Cardiac muscle cell (in vitro differentiated cells and primary cell): ENCODE data around the gene FAM53B. TPM values are rescaled to one million over a fixed set of nuclear protein-coding genes. Genes with fewer than 3 reads are reported as not detected.

Experiments
- DNase-seq, 2 donors: peaks; one replicate each; pipeline versions ENCODE4 v3.0.0 to v3.0.0-alpha.2; 2010 to 2017; ENCODE audit warnings: low read depth in 1 of 2, low spot score in 1 of 2
- H3K27ac ChIP-seq: fragments of 200-600 bp; sonication (generic); 2 replicates; pipeline ENCODE4 v1.5.1; 2016
- H3K27me3 ChIP-seq: fragments of 200-600 bp; sonication (generic); 2 replicates; pipeline ENCODE4 v1.6.0; 2016; ENCODE audit warnings: control low read depth
- H3K36me3 ChIP-seq: fragments of 200-600 bp; sonication (generic); 2 replicates; pipeline ENCODE4 v1.5.1; 2016; ENCODE audit warnings: control low read depth
- H3K4me1 ChIP-seq: fragments of 200-600 bp; sonication (generic); 2 replicates; pipeline ENCODE4 v1.8.1; 2017; ENCODE audit warnings: low read depth, mild to moderate bottlenecking, mixed run types
- H3K4me3 ChIP-seq: fragments of 200-600 bp; sonication (generic); 2 replicates; pipeline ENCODE4 v1.5.1; 2016; ENCODE audit warnings: mild to moderate bottlenecking
- H3K9me3 ChIP-seq: fragments of 200-600 bp; sonication (generic); 2 replicates; pipeline ENCODE4 v1.5.1; 2017; ENCODE audit warnings: low read depth, mild to moderate bottlenecking, control low read depth
- CTCF ChIP-seq: IDR thresholded peaks from 2 replicates; pipeline ENCODE4 v1.5.1; 2012; ENCODE audit warnings: low read depth, mild to moderate bottlenecking, low read length
- polyA plus RNA-seq: library from polyadenylated mRNA; unstranded; fragments of >200 nt; fragmentation: Nextera tagmentation; extraction: Ambion mirVana; gene quantifications from 2 replicates; pipeline ENCODE4 v1.2.1, GENCODE V29; 2016
- total RNA-seq: library from RNA; depleted of rRNA; stranded (reverse); fragments of >200 nt; gene quantifications from 2 replicates; pipeline ENCODE4 v1.2.3, GENCODE V29; 2016

Gene FAM53B
- total and polyA plus RNA-seq, 2 experiments from 2014 or later: 10.2 to 34.8 TPM

- TF ChIP-seq CTCF: no peak
- Histone ChIP-seq H3K4me1 (peaks cover 23% of the 10 kb centered on the region), H3K27ac (no peak overlapping the region), H3K9me3 (no peaks in the 10 kb centered on the region), H3K27me3 (no peaks in the 10 kb centered on the region), H3K36me3 (no peaks in the 10 kb centered on the region), H3K4me3 (no peak overlapping the region)
- no peak for DNase-seq
These were observed 98.6 kb downstream of the FAM53B start for GRCh38 chr10:124645467-124646095.

GRCh38 chr10:124644771-124645415 is 99.3 kb downstream of the FAM53B start:
- Histone ChIP-seq H3K36me3 (no peaks in the 10 kb centered on the region), H3K27me3 (no peaks in the 10 kb centered on the region), H3K9me3 (no peaks in the 10 kb centered on the region), H3K27ac (no peak overlapping the region), H3K4me3 (no peak overlapping the region), H3K4me1 (peaks cover 23% of the 10 kb centered on the region)
- TF ChIP-seq CTCF: no peak
- DNase-seq: no peak

- no peak for DNase-seq
- Histone ChIP-seq H3K27me3 (no peaks in the 10 kb centered on the region), H3K4me1 (peaks cover 23% of the 10 kb centered on the region)
These were observed 99.9 kb downstream of the FAM53B start for GRCh38 chr10:124644236-124644635.

GRCh38 chr10:124643330-124644009 is 100.7 kb downstream of the FAM53B start:
- TF ChIP-seq CTCF: no peak
- peaks cover 16% of the 10 kb centered on the region for H3K4me1 ChIP-seq
- H3K27ac ChIP-seq: peak overlapping the region; percentile 30
- H3K4me3 ChIP-seq: no peak overlapping the region
- no peak for DNase-seq
- no peaks in the 10 kb centered on the region for H3K9me3 ChIP-seq
- H3K36me3 ChIP-seq: no peaks in the 10 kb centered on the region
- no peaks in the 10 kb centered on the region for H3K27me3 ChIP-seq

More at GRCh38 chr10:124644236-124644635, 99.9 kb downstream of the FAM53B start:
- H3K4me3 ChIP-seq: no peak overlapping the region
- no peak for TF ChIP-seq CTCF
- H3K9me3 ChIP-seq: no peaks in the 10 kb centered on the region
- no peak overlapping the region for H3K27ac ChIP-seq
- no peaks in the 10 kb centered on the region for H3K36me3 ChIP-seq

- Histone ChIP-seq H3K36me3 (no peaks in the 10 kb centered on the region), H3K27ac (peak overlapping the region; percentile 30), H3K4me1 (peaks cover 15% of the 10 kb centered on the region), H3K27me3 (no peaks in the 10 kb centered on the region), H3K9me3 (no peaks in the 10 kb centered on the region), H3K4me3 (no peak overlapping the region)
- DNase-seq: no peak
- no peak for TF ChIP-seq CTCF
These were observed 102.0 kb downstream of the FAM53B start for GRCh38 chr10:124642088-124642710.
